Esophagus squamous epithelium (tissue), 5 donors: Measurements from ENCODE around the gene TAS2R31. TPM values are rescaled to one million over a fixed set of nuclear protein-coding genes. Genes with fewer than 3 reads are reported as not detected.

ENCODE experiments used
- DNase-seq: peaks from one replicate; lab custom pipeline; 2025; lab: John Stamatoyannopoulos, UW
- H3K27ac ChIP-seq, 4 donors: fragments of 200-600 bp; sonication (generic); one replicate each; pipeline ENCODE4 v1.5.1; 2016 to 2019; ENCODE audit warnings: mild to moderate bottlenecking in 1 of 4
- H3K27me3 ChIP-seq, 4 donors: fragments of 200-600 bp; sonication (generic); 1 replicate in 3 of 4; 2 replicates in 1 of 4; pipeline versions ENCODE4 v1.5.1 to v1.6.0; 2017 to 2021; ENCODE audit warnings: antibody characterized with exemption in 1 of 4
- H3K36me3 ChIP-seq, 3 donors: fragments of 200-600 bp; sonication (generic); one replicate each; pipeline ENCODE4 v1.5.1; 2016 to 2019
- H3K4me1 ChIP-seq, 3 donors: fragments of 200-600 bp; sonication (generic); one replicate each; pipeline ENCODE4 v1.5.1; 2017 to 2019
- H3K4me3 ChIP-seq, 4 donors: fragments of 200-600 bp; sonication (generic); 1 replicate in 3 of 4; 2 replicates in 1 of 4; pipeline ENCODE4 v1.5.1; 2016 to 2019; ENCODE audit warnings: mild to moderate bottlenecking in 2 of 4, moderate library complexity in 1 of 4
- H3K9me3 ChIP-seq, 3 donors: fragments of 200-600 bp; sonication (generic); one replicate each; pipeline ENCODE4 v1.5.1; 2016 to 2019
- POLR2A ChIP-seq, 4 donors: fragments of 450-650 bp; IDR thresholded peaks; one replicate each; pipeline ENCODE4 v1.6.1; 2017; ENCODE audit warnings: antibody characterized with exemption in 4 of 4, mild to moderate bottlenecking in 4 of 4, moderate library complexity in 3 of 4
- WGBS, 2 donors: methylation state at CpG; one replicate each; pipeline ENCODE4 v1.1.5; 2018; 5-methylcytosine and 5-hydroxymethylcytosine counted together
- intact Hi-C: fragments of 100-400 bp; cut with DNase I; formaldehyde crosslinking; loops from one replicate; pipeline ENCODE4 v1.15.0; 2022
- total RNA-seq, 4 donors: library from RNA; depleted of rRNA; stranded (reverse); fragments of >200 nt; gene quantifications; one replicate each; pipeline ENCODE4 v1.1.0, GENCODE V29; 2016
- TF ChIP-seq, protein P1 (sequence below), 6 experiments: fragments of 450-650 bp in 4 of 6; fragments of 200-600 bp in 2 of 6; sonication (generic) in 2 of 6; IDR thresholded peaks; one replicate each; pipeline ENCODE4 v1.5.1; 2016 to 2019; ENCODE audit warnings: antibody characterized with exemption in 6 of 6, mild to moderate bottlenecking in 4 of 6, moderate library complexity in 4 of 6
- donor health status: DM: yes; HTN: yes; CAD: no.

Gene TAS2R31, protein sequence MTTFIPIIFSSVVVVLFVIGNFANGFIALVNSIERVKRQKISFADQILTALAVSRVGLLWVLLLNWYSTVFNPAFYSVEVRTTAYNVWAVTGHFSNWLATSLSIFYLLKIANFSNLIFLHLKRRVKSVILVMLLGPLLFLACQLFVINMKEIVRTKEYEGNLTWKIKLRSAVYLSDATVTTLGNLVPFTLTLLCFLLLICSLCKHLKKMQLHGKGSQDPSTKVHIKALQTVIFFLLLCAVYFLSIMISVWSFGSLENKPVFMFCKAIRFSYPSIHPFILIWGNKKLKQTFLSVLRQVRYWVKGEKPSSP
- 1 to 10 TPM in 3 of 4 donors, not detected in 1; 1.7 to 6.5 (median 2.8) TPM for total RNA-seq

DNA sequence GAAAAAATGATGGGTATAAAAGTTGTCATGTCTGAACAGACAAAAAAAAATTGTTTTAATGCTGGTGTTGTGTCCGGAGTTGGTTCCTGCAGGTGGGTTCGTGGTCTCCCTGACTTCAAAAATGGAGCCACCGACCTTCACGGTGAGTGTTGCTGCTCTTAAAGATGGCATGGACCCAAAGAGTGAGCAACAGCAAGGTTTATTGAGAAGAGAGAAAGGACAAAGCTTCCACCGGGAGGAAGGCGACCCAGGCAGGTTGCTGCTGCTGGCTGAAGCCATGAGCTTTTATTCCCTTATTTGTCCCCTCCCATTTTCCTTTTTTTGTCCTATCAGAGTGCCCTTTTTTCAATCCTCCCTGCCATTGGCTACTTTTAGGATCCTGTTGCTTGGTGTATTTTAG, at the start of gene TAS2R31:
TSS of gene TAS2R31 (minus strand) at position 101 of the 400 bp plus-strand sequence. CDS start at position 29, 72 bp downstream.
- Histone ChIP-seq H3K9me3 (no peaks in the 10 kb centered on the region), H3K4me1 (no peaks in the 10 kb centered on the region), H3K27me3 (no peaks in the 10 kb centered on the region), H3K36me3 (peaks cover 0 to 30% (median 0%) of the 10 kb centered on the region in 3 donors), H3K4me3 (no peak within 1 kb of the TSS), H3K27ac (no peak within 1 kb of the TSS)
- WGBS, 2 donors = 92 to 98% methylated on average over 6 of the region's 6 CpGs
- no peak for TF ChIP-seq POLR2A (IDR thresholded peaks at IDR 0.05)
- TF ChIP-seq, protein P1, sequence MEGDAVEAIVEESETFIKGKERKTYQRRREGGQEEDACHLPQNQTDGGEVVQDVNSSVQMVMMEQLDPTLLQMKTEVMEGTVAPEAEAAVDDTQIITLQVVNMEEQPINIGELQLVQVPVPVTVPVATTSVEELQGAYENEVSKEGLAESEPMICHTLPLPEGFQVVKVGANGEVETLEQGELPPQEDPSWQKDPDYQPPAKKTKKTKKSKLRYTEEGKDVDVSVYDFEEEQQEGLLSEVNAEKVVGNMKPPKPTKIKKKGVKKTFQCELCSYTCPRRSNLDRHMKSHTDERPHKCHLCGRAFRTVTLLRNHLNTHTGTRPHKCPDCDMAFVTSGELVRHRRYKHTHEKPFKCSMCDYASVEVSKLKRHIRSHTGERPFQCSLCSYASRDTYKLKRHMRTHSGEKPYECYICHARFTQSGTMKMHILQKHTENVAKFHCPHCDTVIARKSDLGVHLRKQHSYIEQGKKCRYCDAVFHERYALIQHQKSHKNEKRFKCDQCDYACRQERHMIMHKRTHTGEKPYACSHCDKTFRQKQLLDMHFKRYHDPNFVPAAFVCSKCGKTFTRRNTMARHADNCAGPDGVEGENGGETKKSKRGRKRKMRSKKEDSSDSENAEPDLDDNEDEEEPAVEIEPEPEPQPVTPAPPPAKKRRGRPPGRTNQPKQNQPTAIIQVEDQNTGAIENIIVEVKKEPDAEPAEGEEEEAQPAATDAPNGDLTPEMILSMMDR (IDR thresholded peaks at IDR 0.05) = no peak
- intact Hi-C loops = no loop called here
- no peak for DNase-seq

DNA sequence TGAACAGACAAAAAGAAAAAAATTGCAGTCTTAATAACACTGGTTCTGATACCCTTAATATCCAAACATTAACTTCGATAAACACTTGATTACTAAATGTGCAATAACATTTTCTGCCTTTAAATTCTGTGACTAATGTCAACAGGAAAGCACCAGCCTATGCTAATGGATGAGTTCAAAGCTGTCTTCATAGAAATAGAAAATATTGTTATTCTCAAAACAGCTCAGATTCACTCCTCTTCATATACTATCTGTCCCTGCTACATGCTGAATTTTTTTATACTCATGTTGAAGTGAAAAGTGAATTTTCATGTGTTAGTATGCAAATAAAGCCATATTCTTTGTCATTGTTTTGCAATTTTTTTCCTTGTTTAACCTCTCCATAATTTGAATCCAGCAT, 47.0 kb upstream of the TAS2R31 start:
- Histone ChIP-seq H3K9me3 (peaks cover 0 to 12% (median 4%) of the 10 kb centered on the region in 3 donors), H3K27ac (no peak overlapping the region), H3K27me3 (no peaks in the 10 kb centered on the region), H3K36me3 (no peaks in the 10 kb centered on the region), H3K4me1 (no peaks in the 10 kb centered on the region), H3K4me3 (no peak overlapping the region)
- intact Hi-C loops = no loop called here
- no peak for DNase-seq
- TF ChIP-seq, protein P1 (IDR thresholded peaks at IDR 0.05) = no peak
- TF ChIP-seq POLR2A (IDR thresholded peaks at IDR 0.05) = no peak
- 82 to 100% methylated on average over 1 of the region's 1 CpG for WGBS, 2 donors

DNA sequence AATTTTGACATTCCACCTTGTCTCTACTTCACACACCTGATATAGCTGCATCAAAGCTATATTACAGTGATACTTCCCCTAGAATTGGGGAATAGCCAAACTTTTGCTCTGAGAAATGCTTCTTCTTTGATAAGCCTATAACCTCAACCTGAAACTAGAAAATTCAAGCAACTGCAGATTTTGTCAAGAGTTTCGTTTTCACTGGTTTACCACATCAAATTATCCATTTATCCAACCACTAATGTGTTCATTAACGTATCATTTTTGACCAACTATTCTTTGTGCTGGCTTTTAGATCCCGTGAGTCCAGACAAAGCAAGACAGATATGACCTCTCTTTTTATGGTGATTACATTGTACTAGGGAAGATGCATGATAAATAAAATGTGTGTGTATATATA, 44.4 kb upstream of the TAS2R31 start:
- Histone ChIP-seq H3K4me1 (no peaks in the 10 kb centered on the region), H3K27me3 (no peaks in the 10 kb centered on the region), H3K4me3 (no peak overlapping the region), H3K27ac (no peak overlapping the region), H3K9me3 (peaks cover 0 to 3% (median 0%) of the 10 kb centered on the region in 3 donors), H3K36me3 (no peaks in the 10 kb centered on the region)
- intact Hi-C loops = no loop called here
- TF ChIP-seq, protein P1 (IDR thresholded peaks at IDR 0.05) = no peak
- no peak for TF ChIP-seq POLR2A (IDR thresholded peaks at IDR 0.05)
- 54 to 88% methylated on average over 3 of the region's 3 CpGs for WGBS, 2 donors
- DNase-seq = no peak

DNA sequence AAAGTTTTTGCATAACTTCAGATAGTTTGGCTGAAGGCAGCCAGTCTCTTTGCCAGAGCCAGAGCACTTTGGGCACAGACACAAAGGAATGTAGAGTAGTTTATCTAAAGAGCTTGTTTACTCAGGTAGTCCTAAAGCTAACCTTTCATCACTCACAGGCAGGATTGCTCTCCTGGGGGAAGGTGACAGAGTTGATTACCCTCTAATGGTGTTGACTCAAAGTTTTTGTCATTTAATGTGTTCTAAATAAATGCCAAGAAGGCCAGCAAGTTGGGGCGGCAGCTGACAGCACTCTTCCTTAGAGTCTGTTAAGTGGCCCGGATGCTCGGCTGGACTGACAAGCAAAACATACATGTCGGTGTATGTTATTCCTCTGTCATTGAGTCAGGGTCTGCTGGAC, 40.2 kb upstream of the TAS2R31 start:
- Histone ChIP-seq H3K4me3 (no peak overlapping the region), H3K27me3 (no peaks in the 10 kb centered on the region), H3K27ac (no peak overlapping the region), H3K36me3 (no peaks in the 10 kb centered on the region), H3K4me1 (no peaks in the 10 kb centered on the region), H3K9me3 (no peaks in the 10 kb centered on the region)
- TF ChIP-seq, protein P1 (IDR thresholded peaks at IDR 0.05) = no peak
- TF ChIP-seq POLR2A (IDR thresholded peaks at IDR 0.05) = no peak
- intact Hi-C loops = no loop called here
- WGBS, 2 donors = 42 to 45% methylated on average over 4 of the region's 4 CpGs
- DNase-seq = no peak

DNA sequence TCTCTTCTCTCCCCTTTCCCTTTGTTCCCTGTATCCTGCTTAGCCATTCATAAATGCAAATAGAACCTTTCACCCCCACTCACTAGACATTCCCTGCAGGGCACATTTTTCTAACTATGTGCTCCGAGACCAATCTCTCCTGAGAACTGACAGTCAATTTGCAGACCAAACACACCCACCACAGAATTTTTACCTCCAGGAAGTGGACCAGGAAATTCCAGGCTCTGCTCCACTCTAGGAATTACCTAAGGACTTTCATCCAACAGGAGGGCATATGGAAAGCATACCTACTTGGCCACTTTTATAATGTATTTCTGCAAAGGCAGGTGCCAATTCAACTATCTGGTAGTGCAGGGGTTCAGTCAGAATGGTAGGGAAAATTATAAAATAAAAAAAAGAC, 39.8 kb upstream of the TAS2R31 start:
- Histone ChIP-seq H3K4me3 (no peak overlapping the region), H3K4me1 (no peaks in the 10 kb centered on the region), H3K36me3 (no peaks in the 10 kb centered on the region), H3K9me3 (no peaks in the 10 kb centered on the region), H3K27me3 (no peaks in the 10 kb centered on the region), H3K27ac (no peak overlapping the region)
- DNase-seq = no peak
- 41 to 62% methylated on average over 1 of the region's 1 CpG for WGBS, 2 donors
- TF ChIP-seq POLR2A (IDR thresholded peaks at IDR 0.05) = no peak
- TF ChIP-seq, protein P1 (IDR thresholded peaks at IDR 0.05) = no peak
- intact Hi-C loops = no loop called here
